Nephron progenitor cell (in vitro differentiated cells): Measurements from ENCODE around the gene TP73.

ENCODE experiments used
- DNase-seq: peaks from one replicate; pipeline ENCODE4 v3.0.0; 2021
- H3K27ac Mint-ChIP-seq: 2 replicates; pipeline ENCODE4 v1.8.0; 2021; ENCODE audit warnings: mild to moderate bottlenecking, moderate library complexity, mixed read lengths
- H3K27me3 Mint-ChIP-seq: 2 replicates; pipeline ENCODE4 v1.8.0; 2021; ENCODE audit warnings: mild to moderate bottlenecking, low read depth, mixed read lengths; ENCODE audit not compliant: poor library complexity
- H3K36me3 Mint-ChIP-seq: 2 replicates; pipeline ENCODE4 v1.8.0; 2021; ENCODE audit warnings: low read depth, mixed read lengths
- H3K4me1 Mint-ChIP-seq: 2 replicates; pipeline ENCODE4 v1.8.0; 2021; ENCODE audit warnings: mixed read lengths
- H3K4me3 Mint-ChIP-seq: 2 replicates; pipeline ENCODE4 v1.8.0; 2021; ENCODE audit warnings: mild to moderate bottlenecking, moderate library complexity, mixed read lengths
- H3K9me3 Mint-ChIP-seq: 2 replicates; pipeline ENCODE4 v1.8.0; 2021; ENCODE audit warnings: mild to moderate bottlenecking, moderate library complexity, mixed read lengths
- TF ChIP-seq, protein P1 (sequence below): fragments of 200-600 bp; sonication (generic); IDR thresholded peaks from 2 replicates; pipeline ENCODE4 v1.5.0; 2021; ENCODE audit warnings: antibody characterized with exemption

The TP73 gene

GRCh38 chr1:3744646-3745045 is 92.3 kb downstream of the TP73 start:
- peaks cover 29% of the 10 kb centered on the region for H3K4me1 Mint-ChIP-seq
- TF ChIP-seq, protein P1, sequence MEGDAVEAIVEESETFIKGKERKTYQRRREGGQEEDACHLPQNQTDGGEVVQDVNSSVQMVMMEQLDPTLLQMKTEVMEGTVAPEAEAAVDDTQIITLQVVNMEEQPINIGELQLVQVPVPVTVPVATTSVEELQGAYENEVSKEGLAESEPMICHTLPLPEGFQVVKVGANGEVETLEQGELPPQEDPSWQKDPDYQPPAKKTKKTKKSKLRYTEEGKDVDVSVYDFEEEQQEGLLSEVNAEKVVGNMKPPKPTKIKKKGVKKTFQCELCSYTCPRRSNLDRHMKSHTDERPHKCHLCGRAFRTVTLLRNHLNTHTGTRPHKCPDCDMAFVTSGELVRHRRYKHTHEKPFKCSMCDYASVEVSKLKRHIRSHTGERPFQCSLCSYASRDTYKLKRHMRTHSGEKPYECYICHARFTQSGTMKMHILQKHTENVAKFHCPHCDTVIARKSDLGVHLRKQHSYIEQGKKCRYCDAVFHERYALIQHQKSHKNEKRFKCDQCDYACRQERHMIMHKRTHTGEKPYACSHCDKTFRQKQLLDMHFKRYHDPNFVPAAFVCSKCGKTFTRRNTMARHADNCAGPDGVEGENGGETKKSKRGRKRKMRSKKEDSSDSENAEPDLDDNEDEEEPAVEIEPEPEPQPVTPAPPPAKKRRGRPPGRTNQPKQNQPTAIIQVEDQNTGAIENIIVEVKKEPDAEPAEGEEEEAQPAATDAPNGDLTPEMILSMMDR, result no peak
- no peak for DNase-seq
- H3K36me3 Mint-ChIP-seq, result peaks cover 23% of the 10 kb centered on the region
- H3K9me3 Mint-ChIP-seq, result no peaks in the 10 kb centered on the region
- peak overlapping the region; percentile 90 for H3K4me3 Mint-ChIP-seq
- no peak overlapping the region for H3K27ac Mint-ChIP-seq
- H3K27me3 Mint-ChIP-seq, result no peaks in the 10 kb centered on the region

GRCh38 chr1:3745071-3745470 is 92.8 kb downstream of the TP73 start:
- H3K4me3 Mint-ChIP-seq, result peak overlapping the region; percentile 90

GRCh38 chr1:3745590-3746381 is 93.5 kb downstream of the TP73 start:
- TF ChIP-seq, protein P1, result no peak
- DNase-seq, result no peak
- peaks cover under 1% of the 10 kb centered on the region for H3K27me3 Mint-ChIP-seq
- no peaks in the 10 kb centered on the region for H3K9me3 Mint-ChIP-seq
- H3K4me3 Mint-ChIP-seq, result peak overlapping the region; percentile 90
- peaks cover 36% of the 10 kb centered on the region for H3K4me1 Mint-ChIP-seq
- H3K36me3 Mint-ChIP-seq, result peaks cover 23% of the 10 kb centered on the region
- H3K27ac Mint-ChIP-seq, result peak overlapping the region; percentile 83

More at GRCh38 chr1:3745071-3745470, 92.8 kb downstream of the TP73 start:
- Mint-ChIP-seq H3K27me3 (no peaks in the 10 kb centered on the region), H3K9me3 (no peaks in the 10 kb centered on the region), H3K36me3 (peaks cover 23% of the 10 kb centered on the region), H3K27ac (peak overlapping the region; percentile 83), H3K4me1 (peaks cover 30% of the 10 kb centered on the region)
- TF ChIP-seq, protein P1, result no peak
- no peak for DNase-seq

DNA sequence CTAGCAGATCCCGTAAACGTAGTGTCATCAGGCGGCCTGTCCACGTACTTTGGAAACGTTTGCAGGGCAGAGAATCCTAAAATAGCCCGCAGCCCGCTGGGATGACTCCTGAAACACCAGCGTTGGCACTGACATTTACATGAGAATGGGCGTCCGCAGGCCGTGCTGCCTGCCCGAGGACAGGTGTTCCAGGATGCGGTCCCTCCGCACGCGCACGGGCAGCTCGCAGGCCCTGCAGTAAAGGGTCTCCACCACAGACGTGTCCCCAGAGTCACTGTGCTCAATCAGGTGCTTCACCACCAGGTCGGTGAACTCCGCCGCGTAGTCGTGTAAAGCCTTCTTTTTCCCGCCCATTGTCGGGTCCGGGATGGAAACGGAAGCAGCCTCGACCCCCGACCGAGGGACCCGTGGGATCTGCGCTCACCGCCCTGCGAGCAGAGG is 94.1 kb downstream of the TP73 start:
- TF ChIP-seq, protein P1, result no peak
- H3K27me3 Mint-ChIP-seq, result peaks cover 7% of the 10 kb centered on the region
- peaks cover 20% of the 10 kb centered on the region for H3K36me3 Mint-ChIP-seq
- peak overlapping the region; percentile 90 for H3K4me3 Mint-ChIP-seq
- H3K9me3 Mint-ChIP-seq, result no peaks in the 10 kb centered on the region
- H3K4me1 Mint-ChIP-seq, result peaks cover 42% of the 10 kb centered on the region
- H3K27ac Mint-ChIP-seq, result no peak overlapping the region
- DNase-seq, result peak; percentile 25

- TF ChIP-seq, protein P1, result no peak
- Mint-ChIP-seq H3K27ac (no peak overlapping the region), H3K27me3 (peaks cover 12% of the 10 kb centered on the region), H3K9me3 (no peaks in the 10 kb centered on the region), H3K4me1 (peaks cover 42% of the 10 kb centered on the region), H3K36me3 (peaks cover 15% of the 10 kb centered on the region), H3K4me3 (peak overlapping the region; percentile 90)
- DNase-seq, result peak; percentile 94
These were observed 94.7 kb downstream of the TP73 start for GRCh38 chr1:3746830-3747521.
